ENCODE results near the gene PROX1. TPM values are rescaled to one million over a fixed set of nuclear protein-coding genes. Genes with fewer than 3 reads are reported as not detected.

PROX1 gene
- total and polyA plus RNA-seq, 2 donors (not counting 1 experiment from before 2014, with no cell fraction given) = 0.02 to 0.17 TPM

GRCh38 chr1:214008347-214008746 lies 20.6 kb downstream of the PROX1 start:
- H2AFZ ChIP-seq (ENCODE audit: low read length) = no peak overlapping the region
- no peaks in the 10 kb centered on the region for H3K4me1 ChIP-seq (ENCODE audit: control insufficient read depth, extremely low read depth, insufficient read depth, low read length)
- no peaks in the 10 kb centered on the region for H4K20me1 ChIP-seq (ENCODE audit: control insufficient read depth, extremely low read depth, insufficient read depth, low read length)
- TF ChIP-seq CTCF (conservative IDR thresholded peaks at IDR 0.05 in 1 of 2, IDR thresholded peaks at IDR 0.05 in 1 of 2; ENCODE audit: low read depth in 1 of 2, low read length in 2 of 2) (no peak), EZH2 (IDR thresholded peaks at IDR 0.05; ENCODE audit: low read length, missing control alignments) (no peak)
- H3K36me3 ChIP-seq (ENCODE audit: control insufficient read depth, insufficient read depth, low read length) = no peaks in the 10 kb centered on the region
- no peaks in the 10 kb centered on the region for H3K9me3 ChIP-seq (ENCODE audit: control insufficient read depth, insufficient read depth, low read depth, low read length)
- H3K79me2 ChIP-seq (ENCODE audit: control insufficient read depth, insufficient read depth, low read length) = no peaks in the 10 kb centered on the region
- H3K27me3 ChIP-seq (ENCODE audit: control insufficient read depth, insufficient read depth, low read length) = no peaks in the 10 kb centered on the region
- H3K4me2 ChIP-seq (ENCODE audit: extremely low read depth, insufficient read depth, low read length) = no peak overlapping the region
- H3K27ac ChIP-seq (ENCODE audit: insufficient read depth, low read length) = no peak overlapping the region
- no peak overlapping the region for H3K9ac ChIP-seq (ENCODE audit: insufficient read depth, low read length)
- no peak for DNase-seq (ENCODE audit: low read depth in 2 of 2)
- no peak overlapping the region for H3K4me3 ChIP-seq (replicated peaks in 1 of 4; ENCODE audit: control extremely low read depth in 1 of 4, insufficient read depth in 1 of 4, low read depth in 3 of 4, low read length in 4 of 4)

GRCh38 chr1:214008791-214009422 lies 21.1 kb downstream of the PROX1 start:
- TF ChIP-seq EZH2 (IDR thresholded peaks at IDR 0.05; ENCODE audit: low read length, missing control alignments) (no peak), CTCF (conservative IDR thresholded peaks at IDR 0.05 in 1 of 2, IDR thresholded peaks at IDR 0.05 in 1 of 2; ENCODE audit: low read depth in 1 of 2, low read length in 2 of 2) (no peak)
- Histone ChIP-seq H3K4me3 (replicated peaks in 1 of 4; ENCODE audit: control extremely low read depth in 1 of 4, insufficient read depth in 1 of 4, low read depth in 3 of 4, low read length in 4 of 4) (no peak overlapping the region), H3K27ac (ENCODE audit: insufficient read depth, low read length) (no peak overlapping the region), H2AFZ (ENCODE audit: low read length) (no peak overlapping the region), H3K4me2 (ENCODE audit: extremely low read depth, insufficient read depth, low read length) (no peak overlapping the region), H3K9me3 (ENCODE audit: control insufficient read depth, insufficient read depth, low read depth, low read length) (no peaks in the 10 kb centered on the region), H3K27me3 (ENCODE audit: control insufficient read depth, insufficient read depth, low read length) (no peaks in the 10 kb centered on the region), H3K9ac (ENCODE audit: insufficient read depth, low read length) (no peak overlapping the region), H4K20me1 (ENCODE audit: control insufficient read depth, extremely low read depth, insufficient read depth, low read length) (no peaks in the 10 kb centered on the region), H3K4me1 (ENCODE audit: control insufficient read depth, extremely low read depth, insufficient read depth, low read length) (no peaks in the 10 kb centered on the region), H3K79me2 (ENCODE audit: control insufficient read depth, insufficient read depth, low read length) (no peaks in the 10 kb centered on the region), H3K36me3 (ENCODE audit: control insufficient read depth, insufficient read depth, low read length) (no peaks in the 10 kb centered on the region)
- no peak for DNase-seq (ENCODE audit: low read depth in 2 of 2)

- H3K36me3 ChIP-seq (ENCODE audit: control insufficient read depth, insufficient read depth, low read length) = no peaks in the 10 kb centered on the region
- H4K20me1 ChIP-seq (ENCODE audit: control insufficient read depth, extremely low read depth, insufficient read depth, low read length) = no peaks in the 10 kb centered on the region
- H3K4me1 ChIP-seq (ENCODE audit: control insufficient read depth, extremely low read depth, insufficient read depth, low read length) = no peaks in the 10 kb centered on the region
- H3K79me2 ChIP-seq (ENCODE audit: control insufficient read depth, insufficient read depth, low read length) = no peaks in the 10 kb centered on the region
- no peak overlapping the region for H3K4me3 ChIP-seq (replicated peaks in 1 of 4; ENCODE audit: control extremely low read depth in 1 of 4, insufficient read depth in 1 of 4, low read depth in 3 of 4, low read length in 4 of 4)
- no peaks in the 10 kb centered on the region for H3K9me3 ChIP-seq (ENCODE audit: control insufficient read depth, insufficient read depth, low read depth, low read length)
- no peak overlapping the region for H3K9ac ChIP-seq (ENCODE audit: insufficient read depth, low read length)
- no peak for TF ChIP-seq CTCF (conservative IDR thresholded peaks at IDR 0.05 in 1 of 2, IDR thresholded peaks at IDR 0.05 in 1 of 2; ENCODE audit: low read depth in 1 of 2, low read length in 2 of 2)
- TF ChIP-seq EZH2 (IDR thresholded peaks at IDR 0.05; ENCODE audit: low read length, missing control alignments) = no peak
- H2AFZ ChIP-seq (ENCODE audit: low read length) = no peak overlapping the region
- no peak for DNase-seq (ENCODE audit: low read depth in 2 of 2)
- H3K27me3 ChIP-seq (ENCODE audit: control insufficient read depth, insufficient read depth, low read length) = no peaks in the 10 kb centered on the region
- H3K27ac ChIP-seq (ENCODE audit: insufficient read depth, low read length) = no peak overlapping the region
- no peak overlapping the region for H3K4me2 ChIP-seq (ENCODE audit: extremely low read depth, insufficient read depth, low read length)
Observed at GRCh38 chr1:214009423-214010196, 21.8 kb downstream of the PROX1 start.
